K562 (cell line): ENCODE data around the gene KCNN3. TPM values are rescaled to one million over a fixed set of nuclear protein-coding genes. Genes with fewer than 3 reads are reported as not detected.

Experiments
- CBX2 ChIP-seq: fragments of 200-600 bp; sonication (generic); IDR thresholded peaks from one replicate; pipeline ENCODE4 v1.6.1; 2012; ENCODE audit warnings: mild to moderate bottlenecking, low read length, inconsistent platforms; ENCODE audit not compliant: insufficient read depth, poor library complexity, severe bottlenecking
- HOXB6 ChIP-seq: fragments of 250-450 bp; sonication (Bioruptor Pico); IDR thresholded peaks from 2 replicates; pipeline ENCODE4 v1.5.1; 2022; ENCODE audit warnings: mild to moderate bottlenecking, borderline replicate concordance
- IFI16 ChIP-seq: fragments of 250-450 bp; sonication (Bioruptor Pico); IDR thresholded peaks from 2 replicates; pipeline ENCODE4 v2.1.2; 2022; ENCODE audit warnings: mild to moderate bottlenecking, inconsistent platforms
- JUNB ChIP-seq: fragments of 450-650 bp; formaldehyde crosslinking; conservative IDR thresholded peaks from 2 replicates; pipeline ENCODE4 v1.4.0; 2020; ENCODE audit warnings: mild to moderate bottlenecking
- LARP7 ChIP-seq: fragments of 450-650 bp; IDR thresholded peaks from 2 replicates; pipeline ENCODE4 v1.6.1; 2016
- MAZ ChIP-seq, 2 experiments: fragments of 450-650 bp in 1 of 2; sonication (generic) in 1 of 2; formaldehyde crosslinking; IDR thresholded peaks in 1 of 2; conservative IDR thresholded peaks in 1 of 2; 2 replicates each; pipeline versions ENCODE4 v1.4.0 to v1.5.0; 2020; ENCODE audit warnings: mild to moderate bottlenecking in 1 of 2, missing genetic modification reagents in 1 of 2
- MEF2A ChIP-seq: IDR thresholded peaks from 2 replicates; pipeline ENCODE4 v1.6.1; 2011; ENCODE audit warnings: low read depth, mild to moderate bottlenecking, low read length, moderate library complexity; ENCODE audit not compliant: control insufficient read depth
- NFIX ChIP-seq: fragments of 250-450 bp; sonication (Bioruptor Pico); IDR thresholded peaks from 2 replicates; pipeline ENCODE4 v1.4.0; 2020; ENCODE audit warnings: low read depth, mild to moderate bottlenecking, moderate library complexity
- PRPF4 ChIP-seq: fragments of 200-400 bp; formaldehyde crosslinking; IDR thresholded peaks from one replicate; pipeline ENCODE4 v1.6.1; 2017; ENCODE audit warnings: low read length, low read depth, mild to moderate bottlenecking; ENCODE audit not compliant: insufficient read depth, poor library complexity, severe bottlenecking
- RBM14 ChIP-seq: fragments of 200-400 bp; formaldehyde crosslinking; IDR thresholded peaks from 2 replicates; pipeline ENCODE4 v1.6.1; 2018; ENCODE audit warnings: low read depth, mild to moderate bottlenecking, low read length, moderate library complexity, borderline replicate concordance; ENCODE audit not compliant: insufficient read depth
- VEZF1 ChIP-seq: fragments of 200-800 bp; sonication (Bioruptor generic); IDR thresholded peaks from 2 replicates; pipeline ENCODE4 v1.6.1; 2017; ENCODE audit warnings: missing genetic modification characterization, missing compliant biosample characterization
- ZC3H8 ChIP-seq: fragments of 450-650 bp; IDR thresholded peaks from 2 replicates; pipeline ENCODE4 v1.6.1; 2017
- ZNF318 ChIP-seq, 2 experiments: fragments of 450-650 bp; IDR thresholded peaks; 2 replicates each; pipeline ENCODE4 v1.6.1; 2016; ENCODE audit warnings: mild to moderate bottlenecking in 2 of 2, borderline replicate concordance in 1 of 2, low read depth in 1 of 2, moderate library complexity in 1 of 2
- ZNF444 ChIP-seq: fragments of 250-450 bp; sonication (Bioruptor Pico); IDR thresholded peaks from 2 replicates; pipeline ENCODE4 v1.4.0; 2020; ENCODE audit warnings: mild to moderate bottlenecking, moderate library complexity
- ZNF561 ChIP-seq: fragments of 450-650 bp; formaldehyde crosslinking; conservative IDR thresholded peaks from 2 replicates; pipeline ENCODE4 v1.4.0; 2020; ENCODE audit warnings: mild to moderate bottlenecking, moderate library complexity
- ZNF780A ChIP-seq: fragments of 250-450 bp; sonication (Bioruptor Pico); IDR thresholded peaks from 2 replicates; pipeline ENCODE4 v1.5.0; 2021; ENCODE audit warnings: mild to moderate bottlenecking
- polyA plus RNA-seq, 8 experiments: library from polyadenylated mRNA; depleted of rRNA in 4 of 8; stranded (reverse) in 5 of 8; unstranded in 3 of 8; fragments of >200 nt; fragmentation: Nextera tagmentation in 2 of 8; fragmentation: Illumina TruSeq in 1 of 8; extraction: Ambion mirVana in 2 of 8; extraction: Trizol in 1 of 8; gene quantifications; 2 replicates each; pipeline versions ENCODE4 v1.2.1 to v1.2.3, GENCODE V29; 2011 to 2014; ENCODE audit warnings: inconsistent platforms in 1 of 8, missing spikeins in 1 of 8
- total RNA-seq, 7 experiments: library from RNA; depleted of rRNA in 6 of 7; stranded (reverse); fragments of >200 nt in 6 of 7; fragmentation: Illumina TruSeq in 2 of 7; extraction: Trizol in 2 of 7; gene quantifications; 2 replicates each; pipeline versions ENCODE4 v1.2.1 to v1.2.3, GENCODE V29; 2011 to 2021; ENCODE audit warnings: low replicate concordance in 1 of 7

The KCNN3 gene
- total and polyA plus RNA-seq, 9 of the 15 experiments (the other 6 are each of a cell fraction or from before 2014, with no cell fraction given): 0.02 to 0.03 TPM; not detected in 7

- no peak for TF ChIP-seq ZNF318 (IDR thresholded peaks at IDR 0.05; ENCODE audit: borderline replicate concordance in 1 of 2, low read depth in 1 of 2)
- no peak for TF ChIP-seq ZC3H8
- TF ChIP-seq MAZ (CRISPR knock-in tag; conservative IDR thresholded peaks at IDR 0.05 in 1 of 2, IDR thresholded peaks at IDR 0.05 in 1 of 2): no peak
- no peak for TF ChIP-seq HOXB6 (CRISPR knock-in tag)
- 0 out of 2 replicates have a peak, but pooled peaks have one; percentile 25 for TF ChIP-seq VEZF1 (CRISPR knock-in tag)
- no peak for TF ChIP-seq RBM14
- peak; percentile 75; the same call in 1 of the 2 replicates for TF ChIP-seq MEF2A
- TF ChIP-seq JUNB (CRISPR knock-in tag): no peak
- no peak for TF ChIP-seq ZNF780A (CRISPR knock-in tag)
- TF ChIP-seq PRPF4: no peak
- 0 out of 2 replicates have a peak, but pooled peaks have one; percentile 37 for TF ChIP-seq ZNF561 (CRISPR knock-in tag)
- TF ChIP-seq NFIX (CRISPR knock-in tag): no peak
- no peak for TF ChIP-seq IFI16 (CRISPR knock-in tag)
- TF ChIP-seq LARP7: no peak
- no peak for TF ChIP-seq CBX2
- no peak for TF ChIP-seq ZNF444 (CRISPR knock-in tag)
Measured at GRCh38 chr1:154863315-154864174, 6.5 kb downstream of the KCNN3 start (continued).
